Memory B cell (primary cell): ENCODE data around the gene CEP104.

Experiments used
- ATAC-seq: fragments of 150-1000 bp; cut with Tn5 transposase; 2 replicates; pipeline ENCODE4 v1.10.0; 2021; ENCODE audit warnings: low read depth, mild to moderate bottlenecking, moderate library complexity
- DNase-seq, 2 donors: peaks; one replicate each; pipeline ENCODE4 v3.0.0; 2022; ENCODE audit warnings: low spot score in 2 of 2
- H3K27ac Mint-ChIP-seq: one replicate; pipeline ENCODE4 v1.8.0; 2022; ENCODE audit warnings: mild to moderate bottlenecking, moderate library complexity, mixed read lengths
- H3K27me3 Mint-ChIP-seq: one replicate; pipeline ENCODE4 v1.8.0; 2022; ENCODE audit warnings: mixed read lengths
- H3K36me3 Mint-ChIP-seq: one replicate; pipeline ENCODE4 v1.8.0; 2022; ENCODE audit warnings: mild to moderate bottlenecking, mixed read lengths
- H3K4me1 Mint-ChIP-seq: one replicate; pipeline ENCODE4 v1.8.0; 2022; ENCODE audit warnings: mixed read lengths
- H3K4me3 Mint-ChIP-seq: one replicate; pipeline ENCODE4 v1.8.0; 2022; ENCODE audit warnings: mild to moderate bottlenecking, moderate library complexity, mixed read lengths
- H3K9me3 Mint-ChIP-seq: one replicate; pipeline ENCODE4 v1.8.0; 2022; ENCODE audit warnings: mixed read lengths

CEP104 gene

DNA sequence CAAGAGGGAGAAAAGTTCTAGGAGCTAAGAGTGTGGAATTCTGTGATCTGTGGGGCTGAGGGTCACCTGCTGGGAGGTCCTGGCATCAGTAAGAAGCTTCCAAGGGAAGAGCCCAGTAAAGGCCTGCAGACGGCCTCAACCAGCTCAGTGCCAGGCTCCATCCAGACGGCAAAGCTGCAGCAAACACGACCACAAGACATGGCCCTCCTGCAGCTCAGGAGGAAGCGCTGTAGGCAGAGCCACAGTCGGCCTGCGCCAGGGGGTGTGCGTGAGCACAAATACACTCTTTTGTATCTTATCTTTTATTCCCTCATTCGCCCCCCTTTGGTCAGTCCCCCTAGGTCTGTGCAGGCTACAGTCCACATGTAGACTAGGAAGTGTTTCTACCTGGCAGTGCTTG is 29.7 kb upstream of the CEP104 start:
- no peak overlapping the region for H3K4me3 Mint-ChIP-seq
- no peaks in the 10 kb centered on the region for H3K27me3 Mint-ChIP-seq
- peaks cover 29% of the 10 kb centered on the region for H3K36me3 Mint-ChIP-seq
- no peaks in the 10 kb centered on the region for H3K9me3 Mint-ChIP-seq
- no peaks in the 10 kb centered on the region for H3K4me1 Mint-ChIP-seq
- H3K27ac Mint-ChIP-seq = no peak overlapping the region
- DNase-seq (no peak), ATAC-seq (no peak)

GRCh38 chr1:3886106-3886670 is 29.2 kb upstream of the CEP104 start:
- Mint-ChIP-seq H3K4me3 (no peak overlapping the region), H3K36me3 (peaks cover 28% of the 10 kb centered on the region), H3K4me1 (no peaks in the 10 kb centered on the region), H3K27ac (no peak overlapping the region), H3K9me3 (no peaks in the 10 kb centered on the region), H3K27me3 (no peaks in the 10 kb centered on the region)
- no peak for ATAC-seq
- DNase-seq = no peak

GRCh38 chr1:3885611-3886010 is 28.6 kb upstream of the CEP104 start:
- ATAC-seq (no peak), DNase-seq (no peak)
- Mint-ChIP-seq H3K27me3 (no peaks in the 10 kb centered on the region), H3K9me3 (no peaks in the 10 kb centered on the region), H3K36me3 (peaks cover 28% of the 10 kb centered on the region), H3K4me1 (no peaks in the 10 kb centered on the region), H3K27ac (no peak overlapping the region), H3K4me3 (no peak overlapping the region)

DNA sequence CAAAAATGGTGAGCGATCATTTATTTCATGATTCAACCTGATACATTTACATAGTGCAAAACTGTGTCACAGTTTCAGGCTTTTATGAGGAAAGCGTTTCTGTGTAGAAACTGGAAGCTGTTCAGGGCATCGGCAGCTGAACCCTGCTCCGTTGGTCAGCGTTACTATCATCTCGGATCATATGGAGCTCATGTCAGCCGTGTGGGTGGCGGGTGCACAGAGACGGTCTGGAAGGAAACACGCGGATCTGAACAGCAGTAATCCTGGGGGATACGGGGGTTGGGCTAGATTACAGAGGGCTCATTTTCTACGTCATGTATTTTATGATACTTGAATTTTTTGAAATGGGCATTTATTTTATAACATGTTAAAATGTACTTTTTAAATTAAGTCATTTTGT is 28.0 kb upstream of the CEP104 start:
- no peak for ATAC-seq
- Mint-ChIP-seq H3K4me3 (no peak overlapping the region), H3K36me3 (peaks cover 30% of the 10 kb centered on the region), H3K27ac (no peak overlapping the region), H3K27me3 (no peaks in the 10 kb centered on the region), H3K9me3 (no peaks in the 10 kb centered on the region), H3K4me1 (no peaks in the 10 kb centered on the region)
- no peak for DNase-seq

- Mint-ChIP-seq H3K27me3 (no peaks in the 10 kb centered on the region), H3K4me1 (no peaks in the 10 kb centered on the region), H3K36me3 (peaks cover 38% of the 10 kb centered on the region), H3K27ac (no peak overlapping the region), H3K4me3 (no peak overlapping the region), H3K9me3 (no peaks in the 10 kb centered on the region)
- no peak for ATAC-seq
- no peak for DNase-seq
Observed at GRCh38 chr1:3883194-3883925, 26.3 kb upstream of the CEP104 start.

DNA sequence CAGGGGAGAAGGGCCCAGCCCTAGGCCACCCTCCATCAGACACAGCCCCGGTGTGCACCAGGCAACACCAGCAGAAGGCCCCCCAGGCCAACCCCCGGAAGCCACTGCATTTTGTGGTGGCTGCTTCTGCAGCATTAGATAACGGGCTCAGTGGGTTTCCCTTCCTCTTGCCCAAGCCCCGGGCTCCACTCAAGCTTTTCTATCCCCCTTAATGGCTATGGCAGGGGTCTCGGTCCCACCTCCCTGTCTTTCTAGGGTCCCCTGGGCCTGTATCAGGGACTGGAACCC is 24.1 kb upstream of the CEP104 start:
- Mint-ChIP-seq H3K9me3 (no peaks in the 10 kb centered on the region), H3K4me1 (no peaks in the 10 kb centered on the region), H3K27me3 (no peaks in the 10 kb centered on the region), H3K36me3 (peaks cover 33% of the 10 kb centered on the region), H3K4me3 (no peak overlapping the region), H3K27ac (no peak overlapping the region)
- DNase-seq (no peak), ATAC-seq (no peak)

DNA sequence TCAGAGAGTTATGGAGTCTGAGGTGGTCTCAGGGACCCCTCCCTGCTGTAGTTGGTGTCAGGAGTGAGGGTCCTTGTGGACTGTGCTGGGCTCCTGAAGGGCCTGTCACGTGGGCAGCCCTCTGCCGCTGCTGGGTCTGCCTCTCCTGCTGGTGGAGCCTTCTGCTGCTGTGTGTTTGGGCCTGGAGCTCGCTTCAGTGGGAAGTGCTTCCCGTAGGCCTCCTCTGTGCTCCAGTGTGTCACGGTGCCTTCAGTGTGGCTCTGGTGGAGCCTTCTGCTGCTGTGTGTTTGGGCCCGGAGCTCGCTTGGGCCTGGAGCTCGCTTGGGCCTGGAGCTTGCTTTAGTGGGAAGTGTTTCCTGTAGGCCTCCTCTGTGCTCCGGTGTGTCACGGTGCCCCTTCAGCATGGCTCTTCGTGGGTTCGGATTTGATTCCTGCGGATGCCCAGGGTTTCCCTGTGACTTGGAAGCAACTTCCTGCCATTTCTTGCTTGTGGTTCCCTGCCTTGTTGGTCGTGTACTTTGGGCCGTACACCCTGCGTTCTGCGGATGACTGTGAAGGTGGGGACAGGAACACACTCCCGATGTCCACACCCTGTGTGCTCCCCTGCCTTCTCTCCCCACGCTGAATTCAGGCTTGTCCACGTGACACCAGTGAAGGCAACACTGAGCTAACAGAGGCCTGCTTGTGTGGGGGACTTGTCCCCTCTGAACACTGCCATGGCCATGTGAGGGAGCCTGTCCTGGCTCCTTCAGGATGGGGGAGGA is 23.6 kb upstream of the CEP104 start:
- Mint-ChIP-seq H3K27ac (no peak overlapping the region), H3K4me1 (no peaks in the 10 kb centered on the region), H3K4me3 (no peak overlapping the region), H3K36me3 (peaks cover 35% of the 10 kb centered on the region), H3K9me3 (no peaks in the 10 kb centered on the region), H3K27me3 (no peaks in the 10 kb centered on the region)
- DNase-seq (no peak), ATAC-seq (no peak)

- DNase-seq = no peak
- Mint-ChIP-seq H3K4me3 (no peak overlapping the region), H3K27ac (no peak overlapping the region), H3K9me3 (no peaks in the 10 kb centered on the region), H3K27me3 (no peaks in the 10 kb centered on the region), H3K4me1 (no peaks in the 10 kb centered on the region), H3K36me3 (peaks cover 37% of the 10 kb centered on the region)
- ATAC-seq = no peak
Observed at GRCh38 chr1:3879787-3880428, 22.9 kb upstream of the CEP104 start.

DNA sequence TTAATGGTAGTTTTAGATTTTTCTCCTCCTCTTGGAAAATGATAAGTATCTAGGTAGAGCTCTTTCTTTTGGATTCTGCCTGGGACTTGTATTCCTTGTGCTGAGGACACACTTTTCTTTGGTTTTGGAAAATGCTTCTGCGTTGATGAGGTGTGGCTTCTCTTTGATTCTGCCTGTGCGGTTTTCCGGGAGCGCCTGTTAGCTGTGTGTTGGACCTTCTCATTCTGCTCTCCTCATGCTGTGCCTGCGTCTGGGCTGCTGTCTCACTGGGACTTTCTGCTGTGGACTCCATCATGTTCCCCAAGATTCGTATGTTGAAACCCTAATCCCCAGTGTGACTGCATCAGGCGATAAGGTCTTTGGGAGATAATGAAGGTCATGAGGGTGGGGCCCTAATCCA is 22.1 kb upstream of the CEP104 start:
- Mint-ChIP-seq H3K36me3 (peaks cover 34% of the 10 kb centered on the region), H3K4me3 (no peak overlapping the region), H3K27ac (no peak overlapping the region), H3K4me1 (no peaks in the 10 kb centered on the region), H3K27me3 (no peaks in the 10 kb centered on the region), H3K9me3 (no peaks in the 10 kb centered on the region)
- ATAC-seq (no peak), DNase-seq (no peak)

DNA sequence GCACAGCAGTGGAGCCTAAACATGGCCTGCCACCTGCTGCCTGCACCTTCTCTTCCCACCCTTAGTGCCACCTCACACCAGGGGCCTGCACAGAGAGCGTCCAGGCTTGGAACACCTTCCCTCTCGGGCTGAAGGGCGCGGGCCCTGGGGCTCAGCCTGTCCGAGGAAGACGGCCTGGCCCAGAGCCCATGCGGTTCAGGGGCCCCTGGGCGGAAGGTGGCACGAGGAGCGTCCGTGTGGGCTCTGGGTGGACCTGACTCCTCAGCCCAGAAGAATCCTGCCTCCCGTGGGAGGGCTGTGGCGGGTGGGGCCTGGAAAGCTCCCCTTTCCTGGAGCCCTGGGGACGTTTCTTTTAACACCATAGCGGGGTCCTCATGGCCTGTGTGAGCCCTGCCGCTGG is 19.7 kb upstream of the CEP104 start:
- ATAC-seq (no peak), DNase-seq (no peak)
- no peaks in the 10 kb centered on the region for H3K9me3 Mint-ChIP-seq
- no peak overlapping the region for H3K27ac Mint-ChIP-seq
- H3K4me3 Mint-ChIP-seq = no peak overlapping the region
- peaks cover 37% of the 10 kb centered on the region for H3K36me3 Mint-ChIP-seq
- H3K4me1 Mint-ChIP-seq = no peaks in the 10 kb centered on the region
- no peaks in the 10 kb centered on the region for H3K27me3 Mint-ChIP-seq

GRCh38 chr1:3874736-3875135 is 17.7 kb upstream of the CEP104 start:
- Mint-ChIP-seq H3K36me3 (peaks cover 40% of the 10 kb centered on the region), H3K4me3 (no peak overlapping the region), H3K27ac (no peak overlapping the region), H3K4me1 (no peaks in the 10 kb centered on the region), H3K27me3 (no peaks in the 10 kb centered on the region), H3K9me3 (no peaks in the 10 kb centered on the region)
- DNase-seq (no peak), ATAC-seq (no peak)

GRCh38 chr1:3872546-3872945 is 15.5 kb upstream of the CEP104 start:
- Mint-ChIP-seq H3K4me3 (no peak overlapping the region), H3K27ac (no peak overlapping the region), H3K4me1 (peaks cover 5% of the 10 kb centered on the region), H3K36me3 (peaks cover 32% of the 10 kb centered on the region), H3K27me3 (no peaks in the 10 kb centered on the region), H3K9me3 (peaks cover 2% of the 10 kb centered on the region)
- ATAC-seq = no peak
- DNase-seq = no peak

GRCh38 chr1:3871451-3871805 is 14.4 kb upstream of the CEP104 start:
- Mint-ChIP-seq H3K27ac (no peak overlapping the region), H3K36me3 (peaks cover 37% of the 10 kb centered on the region), H3K4me1 (peaks cover 7% of the 10 kb centered on the region)

GRCh38 chr1:3869751-3870301 is 12.8 kb upstream of the CEP104 start:
- DNase-seq (no peak), ATAC-seq (no peak)
- H3K9me3 Mint-ChIP-seq = peaks cover 2% of the 10 kb centered on the region
- no peaks in the 10 kb centered on the region for H3K27me3 Mint-ChIP-seq
- H3K4me3 Mint-ChIP-seq = no peak overlapping the region
- H3K4me1 Mint-ChIP-seq = peaks cover 7% of the 10 kb centered on the region
- no peak overlapping the region for H3K27ac Mint-ChIP-seq
- peaks cover 30% of the 10 kb centered on the region for H3K36me3 Mint-ChIP-seq

More at GRCh38 chr1:3871451-3871805, 14.4 kb upstream of the CEP104 start:
- peaks cover 2% of the 10 kb centered on the region for H3K9me3 Mint-ChIP-seq
- no peak overlapping the region for H3K4me3 Mint-ChIP-seq
- DNase-seq (no peak), ATAC-seq (no peak)
- H3K27me3 Mint-ChIP-seq = no peaks in the 10 kb centered on the region
